T follicular helper cell (primary cell): Measurements from ENCODE around the gene FAM193A.
"Not testable (repeated sequence)": the region's sequence is repeated elsewhere in the genome, so short reads cannot be mapped to it uniquely, and the experiment has no call there.

Experiments
- DNase-seq: peaks from one replicate; pipeline ENCODE4 v3.0.0-alpha.2; 2020; ENCODE audit warnings: low read depth

FAM193A gene

DNA sequence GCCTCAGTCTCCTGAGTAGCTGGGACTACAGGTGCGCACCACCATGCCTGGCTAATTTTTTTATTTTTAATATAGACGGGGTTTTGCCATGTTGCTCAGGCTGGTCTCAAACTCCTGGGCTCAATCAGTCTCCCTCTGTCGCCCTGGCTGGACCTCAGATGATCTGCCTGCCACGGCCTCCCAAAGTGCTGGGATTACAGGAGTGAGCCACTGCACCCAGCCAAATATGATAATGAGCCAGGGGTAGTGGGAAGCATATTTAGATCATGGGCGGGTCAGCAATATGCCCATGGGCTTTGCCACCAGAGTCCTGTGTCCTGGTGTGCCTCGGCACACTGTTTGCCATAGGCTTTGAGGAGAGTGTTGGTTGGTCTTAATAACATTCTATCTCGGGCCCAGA is 71.8 kb downstream of the FAM193A start:
- DNase-seq = no peak

DNA sequence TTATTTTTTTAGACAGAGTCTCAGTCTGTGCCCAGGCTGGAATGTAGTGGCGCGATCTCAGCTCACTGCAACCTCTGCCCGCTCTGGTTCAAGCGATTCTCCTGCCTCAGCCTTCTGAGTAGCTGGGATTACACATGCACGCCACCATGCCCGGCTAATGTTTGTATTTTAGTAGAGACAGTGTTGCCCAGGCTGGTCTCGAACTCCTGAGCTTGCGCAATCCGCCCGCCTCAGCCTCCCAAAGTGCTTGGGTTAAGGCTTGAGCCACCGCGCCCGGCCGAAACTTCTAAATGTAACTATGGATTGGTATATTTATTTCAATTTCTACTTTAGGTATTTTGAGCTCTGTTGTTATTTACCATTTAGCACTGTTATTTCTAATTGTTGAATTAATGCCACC is 79.4 kb downstream of the FAM193A start:
- DNase-seq = no peak

DNA sequence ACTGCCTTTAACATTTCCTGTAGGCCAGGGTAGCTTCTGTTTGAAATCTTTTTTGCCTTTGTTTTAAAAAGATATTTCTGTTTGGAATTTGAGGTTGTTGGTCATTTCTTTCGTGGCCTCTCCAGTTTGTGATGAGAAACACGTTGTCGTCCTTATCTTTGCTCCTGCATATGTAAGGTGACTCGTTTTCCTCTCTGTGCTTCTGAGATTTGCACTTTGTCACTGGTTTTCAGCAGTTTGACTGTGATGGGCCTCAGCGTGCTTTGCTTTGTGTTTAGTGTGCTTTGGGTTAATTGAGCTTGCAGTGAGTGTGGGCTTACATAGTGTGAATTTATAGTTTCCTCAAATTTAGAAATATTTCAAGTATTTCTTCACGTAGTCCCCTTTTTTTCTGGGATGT is 81.5 kb downstream of the FAM193A start:
- no peak for DNase-seq

DNA sequence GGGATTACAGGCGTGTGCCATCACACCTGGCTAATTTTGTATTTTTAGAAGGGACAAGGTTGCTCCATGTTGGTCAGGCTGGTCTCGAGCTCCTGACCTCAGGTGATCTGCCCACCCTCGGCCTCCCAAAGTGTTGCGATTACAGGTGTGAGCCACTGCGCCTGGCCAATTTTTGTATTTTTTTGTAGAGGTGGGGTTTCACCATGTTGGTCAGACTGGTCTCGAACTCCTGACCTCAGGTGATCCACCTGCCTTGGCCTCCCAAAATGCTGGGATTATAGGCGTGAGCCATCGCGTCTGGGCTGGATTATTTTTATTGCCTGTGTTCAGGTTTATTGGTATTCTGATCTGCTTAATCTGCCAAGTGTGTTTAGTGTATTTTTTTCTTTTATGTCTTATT is 82.3 kb downstream of the FAM193A start:
- DNase-seq = not testable (repeated sequence)

DNA sequence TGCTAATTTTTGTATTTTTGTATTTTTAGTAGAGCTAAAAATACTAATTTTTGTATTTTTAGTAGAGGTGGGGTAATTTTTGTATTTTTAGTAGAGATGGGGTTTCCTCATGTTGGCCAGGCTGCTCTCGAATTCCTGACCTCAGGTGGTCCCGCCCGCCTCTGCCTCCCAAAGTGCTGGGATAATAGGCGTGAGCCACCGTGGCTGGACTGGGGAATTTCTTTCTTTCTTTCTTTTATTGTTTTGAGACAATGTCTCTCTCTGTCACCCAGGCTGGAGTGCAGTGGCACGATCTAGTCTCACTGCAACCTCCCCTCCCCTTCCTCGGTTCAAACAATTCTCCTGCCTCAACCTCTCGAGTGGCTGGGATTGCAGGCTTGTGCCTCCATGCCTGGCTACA is 83.0 kb downstream of the FAM193A start:
- no peak for DNase-seq

DNA sequence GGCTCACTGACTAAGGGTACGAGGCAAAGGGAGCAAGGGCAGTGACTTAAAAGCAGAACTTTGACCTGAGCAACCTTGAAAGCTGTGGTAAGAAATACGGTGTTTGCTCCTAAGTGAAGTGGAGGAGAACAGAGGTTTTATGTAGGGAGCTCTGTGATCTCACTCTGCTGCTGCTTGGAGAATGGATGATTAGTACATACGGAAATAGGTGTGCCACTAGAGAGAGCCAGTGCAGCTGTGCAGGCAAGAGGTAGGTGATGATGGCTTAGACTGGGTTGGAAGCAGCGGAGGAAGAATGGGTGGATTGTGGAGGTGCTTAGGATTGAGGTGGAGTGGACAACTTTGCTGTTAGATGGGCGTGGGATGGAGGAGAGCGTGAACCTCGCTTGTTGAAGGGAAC is 85.0 kb downstream of the FAM193A start:
- DNase-seq = no peak

DNA sequence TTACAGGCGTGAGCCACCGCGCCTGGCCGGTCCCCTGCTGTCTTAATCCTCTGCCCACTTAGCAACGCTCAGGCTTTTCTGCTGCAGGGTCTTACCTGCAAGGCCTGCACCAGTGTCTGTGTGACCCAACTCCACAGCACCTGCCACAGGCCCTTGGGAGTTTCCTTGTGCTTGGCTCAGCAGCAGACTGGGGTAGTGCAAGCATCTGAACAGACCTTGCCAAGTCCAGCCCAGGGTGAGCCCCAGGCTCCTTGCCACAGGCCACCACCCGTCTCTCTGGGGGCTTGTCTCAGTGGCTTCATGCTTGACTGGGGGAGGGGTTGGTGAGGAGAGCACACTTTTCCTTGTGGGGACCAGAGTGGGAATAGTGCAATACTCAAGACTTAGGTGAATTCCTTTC is 87.0 kb downstream of the FAM193A start:
- no peak for DNase-seq

DNA sequence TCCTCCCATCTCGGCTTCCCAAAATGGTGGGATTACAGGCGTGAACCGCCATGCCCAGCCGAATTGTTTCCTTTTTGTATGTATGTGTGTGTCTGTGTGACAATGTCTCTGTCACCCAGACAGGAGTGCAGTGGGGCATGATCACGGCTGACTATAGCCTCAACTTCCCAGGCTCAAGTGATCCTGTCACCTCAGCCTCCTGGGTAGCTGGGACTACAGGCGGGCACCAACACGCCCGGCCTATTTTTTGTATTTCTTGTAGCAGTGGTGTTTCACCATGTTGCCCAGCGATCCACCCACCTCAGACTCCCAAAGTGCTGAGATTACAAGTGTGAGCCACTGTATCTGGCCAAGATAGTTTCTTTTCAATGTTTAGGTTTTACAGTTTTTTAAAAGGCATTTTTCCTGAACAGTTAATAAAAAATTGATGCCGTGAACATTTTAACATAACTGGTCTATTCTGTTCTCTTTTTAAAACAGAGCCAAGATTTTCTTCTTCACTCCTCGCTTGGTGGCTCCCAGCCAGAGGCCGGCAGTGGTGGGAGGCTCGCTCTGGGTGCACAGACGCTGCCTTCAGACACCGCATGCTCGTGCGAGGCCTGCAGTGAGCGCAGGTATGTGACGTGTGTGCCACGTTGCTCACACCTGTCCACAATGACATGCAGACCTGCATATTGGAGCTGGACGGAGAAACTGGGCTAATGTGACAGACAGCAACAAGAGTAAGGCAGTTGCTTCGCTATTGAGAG is 88.5 kb downstream of the FAM193A start:
- DNase-seq = no peak

DNA sequence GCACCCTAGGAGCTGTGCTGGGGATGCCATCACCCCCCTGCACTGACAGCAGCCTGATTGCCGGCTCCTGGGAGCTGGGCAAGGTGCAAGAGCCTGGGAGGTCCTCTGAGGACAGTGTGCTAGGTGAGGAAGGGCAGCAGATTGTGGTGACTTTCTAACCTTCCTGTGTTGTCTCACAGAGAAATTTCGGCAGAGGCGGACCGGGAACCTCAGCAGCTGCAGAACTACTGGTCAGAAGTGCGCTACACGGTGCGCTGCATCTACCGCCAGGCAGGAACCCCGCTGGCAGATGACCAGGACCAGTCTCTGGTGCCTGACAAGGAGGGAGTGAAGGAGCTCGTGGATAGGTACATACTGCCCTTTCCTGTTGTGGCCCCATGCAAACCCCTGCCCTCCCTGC is 89.8 kb downstream of the FAM193A start:
- no peak for DNase-seq

DNA sequence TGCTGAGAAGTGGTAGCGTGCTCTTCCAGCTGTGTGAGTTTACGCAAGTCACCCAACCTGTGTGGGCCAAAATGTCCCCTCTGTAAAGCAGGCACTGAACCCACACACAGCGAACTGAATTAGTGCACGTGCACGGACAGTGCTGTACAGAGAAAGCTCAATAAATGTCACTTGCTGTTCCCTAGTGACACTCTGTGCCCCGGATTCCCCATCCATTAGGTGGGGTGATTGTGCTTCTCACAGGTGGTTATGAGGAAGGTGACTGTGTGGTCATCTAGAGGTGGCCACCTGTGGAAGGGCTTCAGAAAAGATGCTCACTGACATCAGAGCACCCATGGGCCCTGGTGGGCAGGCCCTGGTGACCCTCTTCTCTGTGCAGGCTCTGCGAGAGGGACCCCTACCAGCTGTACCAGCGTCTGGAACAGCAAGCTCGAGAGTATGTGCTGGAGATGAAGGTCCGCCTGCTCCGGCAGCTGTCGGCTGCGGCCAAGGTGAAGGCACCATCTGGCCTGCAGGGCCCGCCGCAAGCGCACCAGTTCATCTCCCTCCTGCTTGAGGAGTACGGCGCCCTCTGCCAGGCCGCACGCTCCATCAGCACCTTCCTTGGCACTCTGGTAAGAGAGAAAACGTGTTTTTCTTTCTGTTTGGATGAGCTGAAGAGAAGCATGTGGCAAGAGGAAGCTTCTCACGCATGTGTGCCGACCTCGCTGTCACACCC is 94.3 kb downstream of the FAM193A start:
- no peak for DNase-seq

DNA sequence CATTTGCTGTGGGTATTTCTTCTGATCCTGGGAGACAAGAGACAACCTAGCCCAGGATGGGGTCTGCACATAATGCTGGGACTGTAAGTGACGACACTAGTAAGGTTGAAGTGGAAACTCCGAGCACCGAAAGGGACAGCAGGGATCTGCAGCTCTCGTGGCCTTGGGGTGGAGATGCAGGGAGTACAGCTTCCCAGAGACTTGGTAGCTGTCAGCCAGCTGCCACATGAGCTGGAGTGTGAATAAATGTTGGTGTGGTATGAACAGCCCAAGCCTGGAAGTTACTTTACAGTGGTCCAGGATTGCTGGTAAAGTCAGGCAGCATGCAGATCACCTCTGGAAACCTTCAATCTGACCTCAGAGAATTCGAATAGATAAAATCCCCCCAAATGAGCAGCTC is 97.6 kb downstream of the FAM193A start:
- DNase-seq = no peak

DNA sequence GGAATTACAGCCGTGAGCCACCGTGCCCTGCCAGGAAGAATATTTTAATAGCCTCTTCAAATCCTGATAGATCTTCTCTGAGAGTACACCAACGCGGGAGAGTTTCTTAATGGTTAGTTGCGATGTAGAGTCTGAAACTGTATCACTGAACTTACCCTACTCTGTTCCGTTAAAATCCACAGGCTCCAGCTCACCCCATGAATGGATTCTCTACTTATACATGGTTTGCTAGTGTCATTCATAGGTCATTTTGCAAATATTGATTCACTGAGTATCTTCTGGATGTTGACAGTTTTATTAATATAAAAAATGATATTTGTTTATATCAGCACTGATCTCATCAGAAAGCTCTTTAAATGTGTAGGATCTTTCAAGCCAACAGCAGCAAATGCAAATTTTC is 99.9 kb downstream of the FAM193A start:
- DNase-seq = no peak

DNA sequence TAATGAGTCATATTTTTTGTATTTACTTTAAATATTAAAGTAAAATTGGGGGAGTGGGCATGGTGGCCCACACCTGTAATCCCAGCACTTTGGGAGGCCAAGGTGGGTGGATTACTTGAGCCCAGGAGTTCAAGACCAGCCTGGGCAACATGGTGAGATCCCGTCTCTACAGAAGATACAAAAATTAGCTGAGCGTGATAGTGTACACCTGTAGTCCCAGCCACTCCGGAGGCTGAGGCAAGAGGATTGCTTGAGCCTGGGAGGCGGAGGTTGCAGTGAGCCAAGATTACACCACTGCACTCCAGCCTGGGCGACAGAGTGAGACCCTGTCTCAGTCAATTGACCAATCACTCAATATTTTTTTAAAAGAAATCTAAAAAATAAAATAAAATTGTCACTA is 100.5 kb downstream of the FAM193A start:
- DNase-seq = not testable (repeated sequence)

DNA sequence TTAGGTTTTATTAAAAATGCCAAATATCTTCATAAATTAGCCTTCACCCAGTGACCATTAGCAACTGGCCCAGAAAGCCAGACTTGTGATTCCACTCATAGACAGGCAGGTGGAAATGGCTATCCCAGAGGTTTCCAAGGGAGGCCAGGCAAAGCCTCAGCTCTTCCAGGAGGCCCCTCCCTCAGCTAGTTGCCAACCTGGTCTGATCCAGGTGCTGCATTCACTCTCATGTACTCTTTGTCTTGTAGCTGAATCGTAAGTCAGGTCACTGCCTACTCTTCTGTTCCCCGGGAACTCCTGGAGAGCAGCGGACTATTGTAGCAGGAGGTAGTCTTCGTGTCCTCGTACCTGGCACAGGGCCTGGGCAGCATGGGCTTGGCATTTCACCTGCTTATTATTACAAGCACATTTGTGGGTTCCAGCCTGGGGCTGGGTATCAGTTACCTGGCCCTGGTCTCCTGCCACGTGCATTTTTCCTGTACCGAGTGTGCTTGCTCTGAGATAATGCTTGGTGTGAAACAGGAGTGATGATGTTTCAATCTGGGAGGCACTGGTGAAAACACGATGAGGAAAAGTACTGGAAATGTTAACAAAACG is 101.6 kb downstream of the FAM193A start:
- DNase-seq = no peak

DNA sequence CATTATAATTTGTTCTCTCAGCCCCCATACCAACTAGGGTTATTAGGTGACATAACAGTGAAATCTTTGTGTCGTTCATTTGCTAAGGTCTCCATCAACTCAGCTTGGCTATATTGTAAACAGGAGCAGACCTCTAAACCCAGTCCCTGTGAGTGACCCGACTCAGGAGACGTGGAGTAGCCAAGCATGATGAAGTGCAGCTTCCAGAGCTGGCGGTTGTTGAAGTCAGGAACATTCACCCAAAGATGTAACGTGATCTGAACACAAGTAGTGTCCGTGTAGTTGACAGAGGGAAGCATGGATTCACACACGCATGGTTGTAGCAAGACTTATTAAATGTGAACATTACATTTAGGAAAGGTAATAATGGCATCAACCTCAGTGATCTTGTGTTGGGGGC is 102.3 kb downstream of the FAM193A start:
- DNase-seq = no peak

DNA sequence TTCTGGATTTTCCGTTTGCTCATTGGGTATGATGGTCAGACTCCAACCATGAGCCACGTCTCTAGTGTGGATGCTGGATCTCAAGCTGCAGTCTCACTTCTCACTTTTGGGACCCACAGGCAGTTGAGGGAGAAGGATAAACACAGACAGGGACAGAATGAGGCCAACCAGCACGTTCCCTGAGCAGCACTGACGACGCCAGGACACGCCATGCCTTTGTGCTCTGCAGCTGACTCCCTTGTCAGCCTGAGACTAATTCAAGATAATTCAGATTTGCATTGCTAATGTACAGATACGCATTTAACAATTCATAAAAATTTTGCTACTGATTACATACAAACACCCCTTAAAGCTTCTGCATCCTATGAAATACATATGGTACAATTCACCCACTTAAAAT is 106.5 kb downstream of the FAM193A start:
- no peak for DNase-seq

DNA sequence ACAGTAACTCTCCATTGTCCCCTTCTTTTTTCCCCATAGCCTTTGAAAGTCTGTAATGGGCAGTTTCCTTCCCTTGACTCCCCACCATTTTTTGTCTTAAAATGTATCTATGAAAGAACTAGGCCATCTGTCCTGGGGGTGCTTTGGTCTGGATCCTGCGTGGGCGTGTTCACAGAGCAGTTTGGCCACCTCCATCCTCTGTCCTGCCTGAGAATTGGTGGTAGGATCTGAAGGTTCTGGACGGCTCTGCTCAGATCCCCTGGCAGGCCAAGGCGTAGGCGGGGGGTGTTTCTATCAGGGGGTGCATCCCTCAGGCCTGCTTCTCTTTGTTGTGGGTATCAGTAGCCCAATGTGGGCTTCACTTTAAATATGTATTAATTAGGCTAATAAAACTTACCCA is 107.1 kb downstream of the FAM193A start:
- DNase-seq = no peak

DNA sequence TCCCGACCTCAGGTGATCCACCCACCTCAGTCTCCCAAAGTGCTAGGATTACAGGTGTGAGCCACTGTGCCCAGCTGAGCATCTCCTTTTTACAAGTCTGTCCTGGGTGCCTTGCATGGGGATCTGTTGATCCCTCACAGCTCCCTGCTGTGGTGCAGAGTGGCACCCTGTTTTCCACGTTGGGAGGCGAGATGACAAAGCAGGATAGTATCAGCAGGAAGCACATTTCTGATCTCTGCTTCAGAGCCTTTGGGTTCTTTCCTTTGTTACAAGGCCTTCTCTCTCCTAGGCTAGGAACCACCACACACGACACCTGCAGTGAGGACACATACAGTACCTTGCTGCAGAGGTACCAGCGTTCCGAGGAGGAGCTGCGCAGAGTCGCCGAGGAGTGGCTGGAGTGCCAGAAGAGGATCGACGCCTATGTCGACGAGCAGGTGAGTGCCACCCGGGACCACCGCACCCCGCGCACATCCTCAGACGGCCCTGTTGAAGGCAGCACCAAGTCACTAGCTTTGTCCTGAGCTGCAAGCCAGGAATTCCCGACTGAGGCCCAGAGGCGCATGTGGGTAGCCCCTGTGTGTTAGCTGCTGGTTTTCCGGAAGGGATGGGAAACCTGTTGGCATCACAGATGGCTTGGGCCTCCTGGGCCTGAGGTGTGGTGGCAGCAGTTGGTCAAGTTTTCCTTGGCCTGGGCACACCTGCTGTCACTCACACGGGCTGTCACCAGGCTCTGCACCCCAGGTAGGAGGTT is 110.1 kb downstream of the FAM193A start:
- DNase-seq = no peak

DNA sequence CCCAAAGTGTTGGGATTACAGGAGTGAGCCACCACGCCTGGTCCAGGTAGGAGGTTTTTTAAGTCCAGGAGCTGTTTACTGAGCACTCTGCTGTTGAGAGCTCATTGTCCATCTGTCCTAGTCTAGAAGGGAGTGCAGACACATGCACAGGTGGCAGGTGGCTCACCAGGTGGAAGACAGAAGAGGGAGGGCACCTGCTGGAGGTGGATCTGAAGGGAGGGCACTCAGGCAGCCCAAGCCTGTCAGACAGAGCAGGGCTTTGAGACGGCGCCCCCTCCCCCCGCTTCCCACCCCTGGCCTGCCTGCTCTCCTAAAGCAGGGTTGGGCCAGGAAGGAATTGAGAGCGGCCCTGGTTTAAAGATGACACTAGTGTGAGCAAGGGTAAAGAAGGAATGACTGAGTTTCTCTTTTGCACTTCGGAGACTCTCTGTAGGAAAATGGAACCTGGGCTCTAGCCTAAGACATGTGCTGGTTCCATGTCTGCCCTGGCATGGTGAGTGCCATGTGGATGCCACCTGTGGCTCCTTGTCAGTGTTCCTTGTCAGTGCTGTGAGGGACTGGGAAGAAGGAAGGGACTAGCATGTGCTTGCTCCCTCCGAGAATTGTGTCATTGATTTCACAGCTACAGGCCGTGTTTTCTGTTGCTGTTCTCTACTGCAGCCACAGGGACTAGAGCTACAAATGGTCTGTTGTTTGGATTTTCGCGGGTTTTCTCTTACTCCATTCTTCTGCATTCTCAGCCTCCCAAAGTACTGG is 111.1 kb downstream of the FAM193A start:
- DNase-seq = no peak

DNA sequence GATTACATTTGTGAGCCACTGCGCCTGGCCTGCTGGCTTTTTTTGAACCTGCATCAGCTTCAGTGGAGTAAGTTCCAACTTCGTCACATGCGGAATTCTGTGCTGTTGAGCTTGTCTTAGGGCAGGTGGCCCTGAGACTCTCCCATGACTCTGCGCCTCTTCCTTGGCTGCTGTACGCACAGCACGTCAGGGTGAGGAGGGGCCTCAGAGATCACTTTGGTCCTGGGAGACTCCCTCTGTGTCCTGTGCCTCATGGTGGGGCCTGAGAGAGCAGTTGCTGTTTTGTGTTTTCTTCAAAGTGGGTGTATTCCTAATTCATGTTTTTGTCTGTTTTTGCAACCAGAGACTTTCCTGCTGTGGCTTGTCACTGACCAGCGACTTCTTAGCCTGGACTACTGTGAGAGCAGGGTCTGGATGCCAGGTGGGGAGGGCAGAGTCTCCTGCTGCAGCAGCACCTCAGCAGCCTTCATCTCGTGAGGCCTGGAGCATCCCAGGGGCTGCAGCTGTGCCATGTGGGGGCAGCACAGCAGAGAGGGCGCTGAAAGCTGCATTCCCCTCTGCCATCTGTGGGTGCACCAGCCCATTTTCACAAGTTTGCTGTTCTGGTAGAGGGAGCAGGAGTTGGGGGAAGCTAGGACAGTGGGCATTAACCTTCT is 111.8 kb downstream of the FAM193A start:
- DNase-seq = no peak

DNA sequence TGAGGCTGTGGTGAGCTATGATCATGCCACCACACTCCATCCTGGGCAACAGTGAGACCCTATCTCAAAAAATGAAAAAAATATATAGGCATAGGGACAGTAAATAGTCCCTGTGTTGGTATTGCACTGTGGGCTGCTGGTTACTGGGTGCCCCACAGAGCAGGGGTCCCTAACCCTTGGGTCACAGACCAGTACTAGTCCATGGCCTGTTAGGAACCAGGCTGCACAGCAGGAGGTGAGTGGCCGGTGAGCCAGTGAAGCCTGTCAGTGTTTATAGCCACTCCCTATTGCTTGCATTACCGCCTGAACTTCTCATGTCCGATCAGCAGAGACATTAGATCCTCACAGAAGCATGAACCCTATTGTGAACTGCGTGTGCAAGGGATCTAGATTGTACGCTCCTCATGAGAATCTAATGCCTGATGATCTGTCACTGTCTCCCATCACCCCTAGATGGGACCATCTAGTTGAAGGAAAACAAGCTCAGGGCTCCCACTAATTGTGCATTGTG is 113.2 kb downstream of the FAM193A start:
- DNase-seq = no peak
